NCI-H69 (cell line): ENCODE data around the gene IFNA1.
"Not testable (repeated sequence)": the region's sequence is repeated elsewhere in the genome, so short reads cannot be mapped to it uniquely, and the experiment has no call there.

Experiments used
- DNase-seq: peaks from one replicate; lab custom pipeline; 2025; lab: John Stamatoyannopoulos, UW

Gene IFNA1

GRCh38 chr9:21443849-21444625, 3.8 kb downstream of the IFNA1 start:
- DNase-seq, result no peak

- DNase-seq, result not testable (repeated sequence)
Observed at GRCh38 chr9:21449312-21449711, 9.1 kb downstream of the IFNA1 start.

DNA sequence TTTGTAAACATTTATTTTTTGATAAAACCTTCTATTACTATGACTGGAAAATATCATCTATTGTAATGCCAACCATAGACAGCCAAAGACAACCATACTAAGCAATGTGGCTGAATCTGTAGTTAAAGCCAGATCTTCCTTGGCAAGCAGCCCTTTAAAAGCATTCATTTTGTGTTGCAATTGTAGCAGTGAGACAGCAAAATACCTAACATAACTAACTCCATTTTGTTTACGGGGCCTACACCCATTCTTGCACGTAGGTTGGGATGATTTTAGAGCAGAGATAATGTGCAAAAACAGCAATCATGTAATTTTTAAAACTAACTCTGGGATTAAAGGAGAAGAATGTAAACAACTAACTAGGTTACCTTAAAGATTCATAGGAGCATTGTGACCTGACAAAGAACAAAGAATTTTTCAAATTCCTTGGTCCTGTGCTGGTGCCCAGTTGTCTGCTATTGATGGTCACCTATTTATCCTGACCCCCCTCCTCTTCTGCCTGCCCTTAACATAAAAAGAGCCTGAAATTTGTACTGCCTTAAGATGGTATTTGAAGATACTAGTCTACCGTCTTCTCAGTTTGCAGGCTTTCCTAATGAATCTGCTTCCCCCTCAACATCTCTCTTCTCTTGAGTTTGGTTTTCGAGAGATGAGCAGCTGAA, 10.6 kb downstream of the IFNA1 start:
- DNase-seq, result no peak

DNA sequence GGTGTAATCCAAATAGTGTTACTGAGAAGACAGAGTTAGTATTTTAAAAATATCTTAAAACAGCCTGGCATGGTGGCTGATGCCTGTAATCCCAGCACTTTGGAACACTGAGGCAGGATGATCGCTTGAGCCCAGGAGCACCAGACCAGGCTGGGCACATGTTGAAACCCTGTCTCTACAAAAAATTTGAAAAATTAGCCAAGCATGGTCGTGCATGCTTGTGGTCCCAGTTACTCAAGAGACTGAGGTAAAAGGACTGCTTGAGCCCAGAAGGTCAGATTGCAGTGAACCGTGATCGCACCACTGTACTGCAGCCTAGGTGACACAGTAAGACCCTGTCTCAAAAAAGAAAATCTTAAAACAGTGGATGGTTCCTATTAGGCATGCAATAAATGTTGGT, 12.4 kb downstream of the IFNA1 start:
- DNase-seq, result no peak

- DNase-seq, result no peak
Observed at GRCh38 chr9:21454149-21454548, 13.9 kb downstream of the IFNA1 start.

- DNase-seq, result peak; percentile 20
Observed at GRCh38 chr9:21455320-21455719, 15.1 kb downstream of the IFNA1 start.

- DNase-seq, result no peak
Observed at GRCh38 chr9:21461377-21461776, 21.1 kb downstream of the IFNA1 start.

DNA sequence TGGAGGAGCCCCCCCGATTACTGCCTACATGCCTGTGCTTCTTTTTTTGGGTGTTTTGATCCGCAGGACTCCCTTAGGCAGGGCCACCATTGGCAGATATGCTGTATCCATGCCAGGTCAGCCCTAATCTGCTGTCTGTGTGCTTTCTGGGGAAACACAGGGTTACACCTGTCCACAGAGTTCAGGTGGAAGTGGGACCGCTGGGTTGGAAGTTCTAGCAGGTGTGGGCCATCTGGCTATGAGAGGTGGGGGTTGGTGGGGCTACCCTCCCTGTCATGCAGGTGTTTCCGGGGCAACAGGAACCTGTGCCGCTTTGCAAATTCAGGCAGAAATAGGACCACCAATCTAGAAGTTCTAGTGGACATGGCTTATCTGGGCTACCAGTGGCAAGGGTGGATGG, 24.9 kb downstream of the IFNA1 start:
- DNase-seq, result no peak

GRCh38 chr9:21465859-21466518, 25.8 kb downstream of the IFNA1 start:
- DNase-seq, result peak; percentile 50

GRCh38 chr9:21470126-21470525, 29.9 kb downstream of the IFNA1 start:
- no peak for DNase-seq

DNA sequence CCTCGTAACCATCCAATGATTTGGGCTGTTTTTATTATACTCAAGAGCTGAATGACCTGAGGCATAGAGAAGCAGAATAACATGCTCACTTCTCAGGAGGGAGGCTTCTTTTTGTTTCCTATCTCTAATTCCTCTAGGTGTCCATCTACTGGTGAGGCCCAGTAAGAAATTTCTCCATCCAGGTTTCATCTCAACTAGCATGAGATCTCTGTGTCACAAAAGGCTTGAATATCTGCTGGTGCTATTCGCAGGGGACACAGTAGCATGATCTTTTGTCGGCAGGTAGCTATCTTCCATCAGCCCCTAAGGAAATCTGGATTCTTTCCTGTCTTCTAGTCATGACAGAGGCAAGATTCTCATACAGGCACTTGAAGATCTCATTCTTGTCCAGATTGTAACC, 33.0 kb downstream of the IFNA1 start:
- DNase-seq, result no peak

- DNase-seq, result no peak
Observed at GRCh38 chr9:21477466-21477865, 37.2 kb downstream of the IFNA1 start.

- no peak for DNase-seq
Observed at GRCh38 chr9:21479152-21479702, 39.0 kb downstream of the IFNA1 start.

DNA sequence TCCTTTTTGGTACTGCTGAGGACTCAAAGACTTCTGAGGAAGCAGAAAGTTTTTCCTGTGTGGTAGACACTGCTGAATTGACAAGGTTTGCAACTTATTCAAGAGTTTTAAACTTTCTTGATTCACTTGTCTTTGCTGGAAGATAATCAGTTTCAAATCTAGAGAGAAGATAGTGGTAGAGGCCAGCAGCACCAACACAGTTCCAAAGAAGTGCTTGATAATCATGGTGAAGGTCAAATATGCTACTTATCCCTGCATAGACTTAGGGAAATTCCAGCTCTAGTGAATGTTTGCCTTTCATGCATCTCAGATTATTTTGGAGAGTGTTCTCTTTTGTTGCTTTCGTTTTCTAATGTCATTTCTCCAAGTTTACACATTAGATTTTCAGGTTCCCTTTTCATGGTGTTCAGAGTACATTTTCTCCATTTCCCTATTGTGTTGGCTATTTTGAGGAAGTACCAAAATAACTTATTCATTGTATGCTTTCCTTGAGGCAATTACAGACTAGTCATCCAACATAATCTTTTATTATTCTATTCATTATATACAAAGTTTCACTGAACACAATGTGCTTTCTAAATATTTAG, 41.3 kb downstream of the IFNA1 start:
- DNase-seq, result no peak

DNA sequence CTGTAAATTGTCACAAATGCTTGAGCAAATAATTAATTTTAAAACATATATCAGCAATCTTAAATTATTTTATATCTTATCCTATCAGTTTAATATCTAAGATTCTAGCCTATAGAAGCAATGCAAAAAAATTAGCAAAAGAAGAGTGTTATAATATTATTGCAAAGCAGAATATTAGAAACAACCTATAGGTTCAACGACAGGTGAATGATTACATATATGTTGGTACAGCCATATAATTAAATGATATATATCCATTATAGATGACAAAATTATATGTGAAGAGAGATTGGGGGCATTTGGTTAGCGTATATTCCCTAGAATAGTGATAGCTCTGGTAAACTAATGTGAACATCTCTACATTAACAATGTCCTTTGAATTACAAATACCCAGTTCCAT, 42.0 kb downstream of the IFNA1 start, which contains the start of gene IFNE:
Gene IFNE (minus strand): TSS at position 101 of the 400 bp plus-strand sequence. CDS start 619 bp downstream, outside the sequence.
- no peak for DNase-seq
